CD4-positive, alpha-beta T cell treated with Interleukin-4 for 4 hours (primary cell): ENCODE measurements around the gene ALS2CL.

Experiments used
- DNase-seq: peaks from one replicate; pipeline ENCODE4 v3.0.0-alpha.2; 2020

ALS2CL gene

GRCh38 chr3:46662771-46663551 lies 30.5 kb downstream of the ALS2CL start:
- no peak for DNase-seq

GRCh38 chr3:46661776-46662766 lies 31.4 kb downstream of the ALS2CL start:
- no peak for DNase-seq

DNA sequence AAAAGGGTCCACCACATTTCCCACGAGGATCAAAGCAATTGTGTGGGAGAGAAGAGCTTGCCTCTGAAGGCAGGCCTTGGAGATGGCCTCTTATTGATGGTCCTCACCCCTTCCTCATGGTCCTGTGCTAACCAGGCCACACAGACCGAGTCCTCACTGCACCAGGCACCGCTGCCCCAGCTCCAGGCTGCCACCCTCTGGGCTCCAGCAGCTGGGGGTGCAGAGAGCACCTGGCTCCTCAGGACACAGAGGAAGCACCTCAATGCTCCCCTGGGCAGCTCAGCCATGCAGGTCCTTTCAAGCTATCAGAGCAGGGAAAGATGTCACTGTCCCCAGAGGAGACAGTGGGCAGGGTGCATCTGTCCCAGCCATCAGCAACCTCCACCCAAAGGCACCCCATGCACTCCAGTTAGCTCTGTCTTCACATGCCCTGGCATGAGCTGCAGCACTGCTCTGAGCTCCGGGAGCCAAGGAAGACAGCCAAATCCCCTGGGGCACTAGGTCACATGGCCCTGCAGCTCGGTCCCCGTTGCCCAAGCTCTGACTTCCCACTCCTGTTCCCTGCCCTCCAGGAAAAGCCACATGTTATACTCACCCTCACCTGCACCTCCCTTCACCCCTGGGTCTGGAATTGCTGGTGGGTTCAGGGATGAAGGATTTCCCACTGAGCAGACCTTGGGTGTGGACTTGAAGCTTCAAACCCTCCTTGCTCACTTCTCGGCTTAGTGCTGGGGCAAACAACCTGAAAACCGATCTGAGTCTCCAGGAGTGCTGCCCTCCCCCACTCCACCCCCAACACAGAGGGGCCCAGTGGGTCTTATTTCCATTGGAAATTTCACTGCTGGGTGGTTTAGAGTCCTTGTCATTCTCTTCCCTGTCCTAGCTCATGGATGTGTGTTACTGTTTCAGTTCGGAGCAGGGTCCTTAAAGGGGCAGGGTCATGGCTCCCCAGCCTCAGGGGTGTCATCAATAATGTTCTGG lies 32.6 kb downstream of the ALS2CL start:
- no peak for DNase-seq

- no peak for DNase-seq
Measured at GRCh38 chr3:46660003-46660402, 33.5 kb downstream of the ALS2CL start.

DNA sequence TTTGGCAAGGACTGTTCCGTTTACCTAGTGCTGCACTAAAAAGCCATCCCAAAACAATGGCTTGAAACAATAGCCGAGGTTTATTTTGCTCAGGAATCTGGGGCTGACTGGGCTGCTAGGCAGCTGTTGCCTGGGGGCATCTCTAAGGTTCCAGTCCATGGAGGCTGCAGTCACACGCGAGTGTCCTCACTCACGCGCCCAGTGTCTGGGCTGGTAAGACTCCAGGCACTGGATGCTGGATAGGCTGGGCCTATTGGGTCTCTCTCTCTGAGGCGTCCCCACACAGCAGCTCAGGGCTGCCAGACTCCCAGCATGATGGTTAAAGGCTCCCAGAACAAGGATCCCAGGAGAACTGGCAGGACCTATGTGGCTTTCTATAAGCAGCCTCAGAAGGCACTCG lies 34.2 kb downstream of the ALS2CL start:
- no peak for DNase-seq

GRCh38 chr3:46656778-46657556 lies 36.5 kb downstream of the ALS2CL start:
- DNase-seq, result no peak

GRCh38 chr3:46655271-46655670 lies 38.2 kb downstream of the ALS2CL start:
- no peak for DNase-seq

GRCh38 chr3:46651084-46651483 lies 42.4 kb downstream of the ALS2CL start:
- DNase-seq, result no peak

- DNase-seq, result no peak
Measured at GRCh38 chr3:46649436-46649835, 44.0 kb downstream of the ALS2CL start.

DNA sequence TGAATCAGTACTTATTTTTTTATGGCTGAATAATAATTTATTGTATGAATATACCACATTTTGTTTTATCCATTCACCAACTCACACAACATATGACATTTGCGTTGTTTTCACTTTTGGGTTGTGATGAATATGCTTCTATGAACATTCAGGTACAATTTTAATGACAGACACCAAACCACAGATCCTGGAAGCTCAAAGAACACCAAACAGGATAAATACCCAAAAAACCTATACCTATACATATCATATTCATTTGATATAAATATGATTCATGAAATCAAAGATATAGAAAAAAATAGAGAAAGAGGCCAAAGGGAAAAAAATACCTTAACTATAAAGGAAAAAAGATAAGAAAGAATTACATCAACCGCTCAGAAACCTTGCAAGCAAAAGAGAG lies 45.4 kb downstream of the ALS2CL start:
- no peak for DNase-seq

DNA sequence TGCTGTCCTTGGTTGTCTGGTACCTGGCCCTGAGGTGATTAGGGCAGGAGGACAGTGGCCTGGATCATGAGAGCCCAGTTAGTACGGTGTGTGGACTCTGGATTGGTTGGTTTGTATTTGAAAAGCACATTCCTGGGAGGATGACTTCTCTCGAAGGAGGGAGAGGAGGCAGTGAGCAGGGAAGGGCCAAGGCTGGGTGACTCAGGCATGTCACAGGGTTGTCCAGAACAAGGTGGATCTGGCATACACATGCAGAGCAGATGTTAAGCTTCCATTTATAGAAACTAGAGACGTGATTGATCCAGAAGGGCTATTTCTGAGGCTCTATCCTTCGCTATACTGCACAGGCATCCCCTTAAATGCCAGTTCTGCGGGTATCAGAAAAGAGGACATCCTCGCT lies 46.8 kb downstream of the ALS2CL start:
- DNase-seq, result no peak

DNA sequence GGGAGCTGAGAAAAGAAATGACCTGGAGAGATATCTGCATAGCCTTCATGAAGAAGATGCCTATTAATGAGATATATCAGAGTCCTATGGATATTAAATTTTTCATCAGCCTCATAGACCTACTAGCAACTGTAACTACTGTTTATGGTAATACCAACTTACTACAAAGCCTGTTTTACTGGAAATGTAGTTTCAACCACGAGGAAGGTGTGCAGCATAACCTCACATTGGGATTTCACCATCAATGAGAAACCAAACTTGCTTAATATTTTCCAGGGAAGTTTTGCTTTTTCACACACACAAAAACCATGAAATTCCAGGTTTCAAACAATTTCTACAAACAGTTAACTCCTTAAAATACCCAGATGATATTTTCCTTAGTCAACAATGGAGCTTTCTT lies 49.8 kb downstream of the ALS2CL start:
- DNase-seq, result no peak

- DNase-seq, result no peak
Measured at GRCh38 chr3:46642971-46643370, 50.5 kb downstream of the ALS2CL start.

DNA sequence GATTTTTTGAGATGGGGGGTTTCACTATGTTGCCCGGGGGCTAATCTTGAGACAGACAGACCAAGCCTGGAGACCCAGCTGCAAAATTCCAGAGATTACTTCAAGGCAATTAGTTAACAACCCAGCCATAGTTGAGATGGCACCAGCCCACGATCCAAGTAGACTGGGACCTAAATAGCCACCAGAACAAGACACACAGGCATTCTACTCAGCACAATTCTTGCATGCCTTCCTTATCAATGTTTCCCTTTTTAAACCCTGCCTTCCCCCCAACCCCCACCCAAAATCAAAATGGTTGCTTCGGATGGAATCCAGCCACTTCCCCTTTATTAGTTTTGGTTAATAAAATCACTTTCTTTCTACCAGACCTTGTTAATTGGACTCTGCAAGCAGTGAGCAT lies 52.6 kb downstream of the ALS2CL start:
- DNase-seq, result no peak

- no peak for DNase-seq
Measured at GRCh38 chr3:46639221-46639620, 54.3 kb downstream of the ALS2CL start.

- no peak for DNase-seq
Measured at GRCh38 chr3:46634856-46635255, 58.6 kb downstream of the ALS2CL start.

DNA sequence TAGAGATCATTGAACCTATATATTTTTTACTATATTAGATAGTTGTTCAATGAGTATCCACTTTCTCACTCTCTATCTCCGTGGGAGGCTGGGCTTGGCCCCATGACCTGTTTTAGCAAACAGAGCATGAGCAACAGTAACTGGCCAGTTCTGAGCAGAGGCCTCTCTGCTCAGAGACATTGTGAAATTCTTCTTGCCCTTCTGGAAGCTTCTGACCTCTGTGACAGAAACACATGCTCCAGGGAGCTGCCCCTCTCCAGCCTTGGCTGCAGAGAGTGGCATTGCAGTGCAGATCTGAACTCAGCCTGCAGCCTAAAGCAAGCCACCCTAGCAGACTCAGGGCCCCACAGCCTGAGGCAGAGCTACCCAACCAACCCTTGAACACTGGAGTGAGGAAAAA lies 60.7 kb downstream of the ALS2CL start:
- no peak for DNase-seq

DNA sequence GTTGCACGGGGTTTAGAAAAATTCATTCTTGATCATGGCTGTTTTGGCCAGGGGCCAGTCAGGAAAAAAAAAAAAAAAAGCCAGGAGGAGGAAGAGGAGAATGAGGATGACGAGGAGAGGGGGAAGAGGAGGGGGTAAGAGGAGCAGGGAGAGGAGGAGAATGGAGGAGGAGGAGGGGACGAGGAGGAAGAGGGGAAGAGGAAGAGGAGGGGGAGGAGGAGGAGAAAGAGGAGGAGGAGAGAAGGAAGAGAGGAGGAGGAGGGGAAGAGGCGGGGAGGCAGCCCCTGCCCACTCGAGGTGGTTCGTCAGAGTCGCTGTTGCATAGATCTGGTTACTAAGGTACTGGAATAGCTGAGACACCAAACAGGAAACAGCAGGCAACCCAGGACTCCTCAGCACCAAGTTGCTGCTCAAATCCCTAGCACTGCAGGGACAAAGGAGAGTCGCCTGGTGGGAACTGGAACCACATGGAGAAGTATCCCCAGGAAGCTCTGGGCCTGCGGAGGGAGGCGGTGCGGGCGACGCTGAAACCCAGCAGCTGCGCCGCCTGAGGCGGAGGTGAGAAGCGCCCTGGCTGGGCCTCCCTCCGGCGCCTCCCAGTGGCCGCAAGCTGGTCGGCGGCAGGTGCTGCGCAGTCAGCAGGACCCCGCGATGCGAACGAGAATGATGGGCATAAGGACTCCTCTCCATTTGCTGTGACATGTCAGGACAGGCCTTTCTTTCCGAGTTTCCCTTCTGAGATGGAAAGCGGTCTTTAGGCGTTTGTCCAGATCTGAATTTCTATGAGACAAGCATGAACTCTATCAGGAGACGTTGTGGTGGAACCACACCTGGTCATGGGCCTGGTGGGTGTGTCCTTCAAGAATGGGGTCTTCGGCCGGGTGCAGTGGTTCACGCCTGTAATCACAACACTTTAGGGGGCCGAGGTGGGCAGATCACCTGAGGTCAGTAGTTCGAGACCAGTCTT lies 63.6 kb downstream of the ALS2CL start:
- peak; percentile 66 for DNase-seq

DNA sequence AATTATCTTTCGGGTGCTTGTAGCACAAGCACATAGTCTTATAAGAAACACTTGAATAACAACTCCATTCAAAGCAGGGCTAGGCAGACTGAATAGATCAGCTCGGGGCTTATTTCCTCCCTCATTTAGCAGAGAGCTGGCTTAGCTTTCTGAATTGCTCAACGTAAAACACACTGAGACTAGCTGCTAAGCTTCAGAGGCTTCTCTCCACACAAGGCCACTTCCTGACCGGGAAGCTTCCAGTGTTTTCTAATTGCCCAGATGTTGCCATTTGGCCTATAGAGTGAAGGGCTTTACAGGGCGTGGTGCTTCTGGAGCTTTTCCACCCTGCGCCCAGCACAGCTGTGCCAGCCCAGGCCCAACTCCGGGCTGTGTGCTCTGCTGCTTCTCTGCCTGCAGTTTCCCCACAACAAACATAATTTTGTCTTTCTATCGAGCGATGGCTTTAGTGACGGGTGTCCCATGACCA lies 64.5 kb downstream of the ALS2CL start:
- no peak for DNase-seq

DNA sequence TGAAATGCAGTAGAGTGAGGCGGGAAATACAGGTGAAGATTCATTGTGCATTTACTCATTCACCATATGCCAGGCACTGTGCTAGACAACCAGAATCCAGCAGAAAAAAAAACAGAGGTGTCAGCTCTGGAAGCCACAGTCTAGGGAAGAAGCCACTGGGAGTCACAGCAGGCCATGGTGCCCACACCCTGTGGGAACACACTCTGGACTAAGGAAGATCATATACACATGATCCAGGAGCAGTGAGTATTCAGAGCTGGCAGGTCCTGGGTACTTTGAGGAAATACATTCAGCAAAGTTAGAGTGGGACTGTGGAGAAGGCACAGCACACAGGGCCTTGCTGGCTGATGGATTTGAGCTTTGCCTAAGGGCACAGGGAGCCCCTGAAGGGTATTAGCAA lies 66.4 kb downstream of the ALS2CL start:
- no peak for DNase-seq

- DNase-seq, result no peak
Measured at GRCh38 chr3:46626039-46626438, 67.4 kb downstream of the ALS2CL start.
